HG02571 (cell line): ENCODE measurements around the gene ATP1A2.
"Not testable (repeated sequence)": the region's sequence is repeated elsewhere in the genome, so short reads cannot be mapped to it uniquely, and the experiment has no call there.

Experiments
- ATAC-seq: cut with Tn5 transposase; IDR thresholded peaks from one replicate; pipeline ENCODE4 v1.9.1; 2021; ENCODE audit warnings: mild to moderate bottlenecking, moderate library complexity; ENCODE audit not compliant: unreplicated experiment

The ATP1A2 gene

DNA sequence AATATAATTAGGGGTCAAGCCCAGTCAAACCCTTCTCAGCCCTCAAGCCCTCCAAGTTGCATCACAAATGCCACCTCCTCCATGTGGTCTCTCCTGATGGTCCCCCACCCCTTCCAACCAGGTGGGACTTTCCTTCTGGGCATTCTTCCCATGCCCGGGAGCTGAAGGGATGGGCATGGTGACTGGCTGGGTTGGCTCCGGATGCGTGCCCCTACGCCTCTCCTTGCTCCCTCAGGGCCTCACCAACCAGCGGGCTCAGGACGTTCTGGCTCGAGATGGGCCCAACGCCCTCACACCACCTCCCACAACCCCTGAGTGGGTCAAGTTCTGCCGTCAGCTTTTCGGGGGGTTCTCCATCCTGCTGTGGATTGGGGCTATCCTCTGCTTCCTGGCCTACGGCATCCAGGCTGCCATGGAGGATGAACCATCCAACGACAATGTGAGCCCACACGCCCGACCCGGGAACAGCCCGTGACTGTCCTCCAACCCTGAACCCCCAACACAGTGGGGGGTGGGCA lies 7.5 kb downstream of the ATP1A2 start:
- ATAC-seq, result no peak

DNA sequence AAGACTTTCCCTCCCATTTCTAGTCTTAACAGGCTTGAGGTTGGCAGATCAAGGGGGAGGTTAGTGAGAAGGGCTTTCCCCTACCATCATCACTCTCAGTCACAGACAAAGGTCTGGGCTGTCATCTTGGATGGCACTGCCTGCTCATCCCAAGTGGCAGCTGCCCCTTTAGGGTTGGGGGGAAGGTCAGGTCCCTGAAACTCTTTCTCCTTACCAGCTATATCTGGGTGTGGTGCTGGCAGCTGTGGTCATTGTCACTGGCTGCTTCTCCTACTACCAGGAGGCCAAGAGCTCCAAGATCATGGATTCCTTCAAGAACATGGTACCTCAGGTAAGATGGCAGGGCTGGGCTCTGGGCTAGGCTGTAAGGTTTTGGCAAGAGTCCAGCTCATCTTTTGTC lies 8.2 kb downstream of the ATP1A2 start:
- ATAC-seq, result no peak

DNA sequence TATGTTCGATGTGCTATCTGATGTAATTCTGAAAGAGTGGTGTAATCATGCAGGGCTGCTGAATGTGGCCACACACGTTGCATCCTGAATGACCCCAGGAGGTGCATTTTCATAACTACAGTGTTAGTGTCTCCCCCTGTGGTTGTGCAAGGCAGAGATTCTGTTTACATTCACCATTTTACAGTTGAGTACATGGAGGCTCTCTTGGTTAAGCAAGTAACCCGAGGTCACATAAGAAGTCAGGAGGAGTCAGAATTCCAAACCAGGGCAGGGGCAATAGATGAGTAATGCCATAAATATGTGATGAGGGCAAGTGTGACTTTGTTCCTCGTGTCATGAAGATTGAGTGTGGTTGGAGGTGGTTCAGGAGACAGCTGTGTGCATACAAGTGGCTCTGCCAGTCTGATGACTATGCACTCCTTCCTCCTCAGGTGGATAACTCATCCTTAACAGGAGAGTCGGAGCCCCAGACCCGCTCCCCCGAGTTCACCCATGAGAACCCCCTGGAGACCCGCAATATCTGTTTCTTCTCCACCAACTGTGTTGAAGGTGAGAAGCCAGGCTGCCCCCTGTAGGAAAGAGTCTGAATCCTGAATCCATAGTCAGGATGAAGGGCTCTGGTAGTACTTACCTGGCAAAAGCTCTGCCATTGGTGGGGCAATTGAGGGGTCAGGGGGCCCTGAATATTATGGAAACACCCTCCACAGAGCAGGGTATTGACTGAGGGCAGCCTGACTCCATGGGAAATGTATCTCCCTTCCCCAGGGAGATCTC lies 9.3 kb downstream of the ATP1A2 start:
- ATAC-seq, result no peak

DNA sequence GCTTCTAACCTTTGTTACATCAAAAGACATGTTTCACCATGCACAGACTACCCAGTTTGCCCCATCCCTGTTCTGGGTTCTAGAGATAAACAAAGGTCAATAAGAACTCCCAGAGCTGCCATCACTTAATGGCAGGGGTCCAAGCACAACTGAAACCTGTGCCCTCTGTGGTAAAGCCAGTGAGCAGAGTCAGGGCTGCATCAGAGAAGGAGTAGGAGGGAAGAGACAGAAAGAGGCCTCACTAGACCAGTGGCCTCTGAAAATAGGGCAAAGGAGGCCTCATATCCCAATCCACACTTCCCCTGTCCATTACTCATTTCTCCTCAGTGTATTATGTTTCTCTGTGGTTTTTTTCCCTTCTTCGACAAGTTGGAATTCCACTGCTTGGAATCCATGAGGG lies 10.2 kb downstream of the ATP1A2 start:
- ATAC-seq, result no peak

- ATAC-seq, result not testable (repeated sequence)
These were observed 10.8 kb downstream of the ATP1A2 start for GRCh38 chr1:160126342-160126741.

GRCh38 chr1:160127381-160127780 lies 11.8 kb downstream of the ATP1A2 start:
- no peak for ATAC-seq

GRCh38 chr1:160127865-160128523 lies 12.4 kb downstream of the ATP1A2 start:
- ATAC-seq, result no peak

DNA sequence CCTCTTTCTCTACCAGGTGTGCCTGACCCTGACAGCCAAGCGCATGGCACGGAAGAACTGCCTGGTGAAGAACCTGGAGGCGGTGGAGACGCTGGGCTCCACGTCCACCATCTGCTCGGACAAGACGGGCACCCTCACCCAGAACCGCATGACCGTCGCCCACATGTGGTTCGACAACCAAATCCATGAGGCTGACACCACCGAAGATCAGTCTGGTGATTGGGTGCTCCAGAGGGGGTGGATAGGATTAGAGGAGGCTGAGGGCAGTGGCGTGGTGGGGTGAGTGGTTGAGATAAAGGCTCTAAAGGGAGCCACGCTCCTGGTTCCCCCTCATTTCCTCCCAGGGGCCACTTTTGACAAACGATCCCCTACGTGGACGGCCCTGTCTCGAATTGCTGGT lies 13.1 kb downstream of the ATP1A2 start:
- ATAC-seq, result no peak

DNA sequence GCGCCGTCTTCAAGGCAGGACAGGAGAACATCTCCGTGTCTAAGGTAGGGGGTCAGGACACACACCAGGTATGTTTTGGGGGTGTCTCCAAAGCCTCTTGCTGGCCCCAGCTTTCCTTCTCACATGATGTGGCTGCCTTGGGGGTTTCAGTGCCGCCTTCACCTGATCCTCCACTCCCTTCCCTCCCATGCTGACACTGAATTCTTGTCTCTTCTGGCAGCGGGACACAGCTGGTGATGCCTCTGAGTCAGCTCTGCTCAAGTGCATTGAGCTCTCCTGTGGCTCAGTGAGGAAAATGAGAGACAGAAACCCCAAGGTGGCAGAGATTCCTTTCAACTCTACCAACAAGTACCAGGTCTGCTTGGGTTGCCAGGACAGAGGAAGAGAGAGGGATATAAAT lies 13.5 kb downstream of the ATP1A2 start:
- no peak for ATAC-seq

DNA sequence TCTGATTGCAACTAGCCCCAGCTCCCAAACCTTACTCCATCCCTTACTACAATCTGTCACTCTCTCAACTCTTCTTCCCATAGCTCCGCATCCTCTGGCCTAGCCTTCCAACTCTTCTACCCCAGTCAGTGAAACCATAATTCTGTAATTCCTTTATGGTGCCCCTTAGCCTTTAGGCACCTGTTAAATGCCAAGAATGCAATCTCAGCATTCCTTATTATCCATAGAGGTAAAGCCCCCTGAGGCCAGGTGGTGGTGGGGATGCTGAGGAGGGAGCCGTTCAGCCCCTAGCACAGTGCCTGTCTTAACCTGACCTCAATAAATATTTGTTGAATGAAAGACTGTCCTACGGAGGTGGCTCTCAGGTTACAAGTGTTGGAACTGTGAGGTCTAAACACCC lies 14.0 kb downstream of the ATP1A2 start:
- ATAC-seq, result no peak

- no peak for ATAC-seq
These were observed 14.4 kb downstream of the ATP1A2 start for GRCh38 chr1:160129966-160130365.

GRCh38 chr1:160130486-160130885 lies 14.9 kb downstream of the ATP1A2 start:
- ATAC-seq, result no peak

DNA sequence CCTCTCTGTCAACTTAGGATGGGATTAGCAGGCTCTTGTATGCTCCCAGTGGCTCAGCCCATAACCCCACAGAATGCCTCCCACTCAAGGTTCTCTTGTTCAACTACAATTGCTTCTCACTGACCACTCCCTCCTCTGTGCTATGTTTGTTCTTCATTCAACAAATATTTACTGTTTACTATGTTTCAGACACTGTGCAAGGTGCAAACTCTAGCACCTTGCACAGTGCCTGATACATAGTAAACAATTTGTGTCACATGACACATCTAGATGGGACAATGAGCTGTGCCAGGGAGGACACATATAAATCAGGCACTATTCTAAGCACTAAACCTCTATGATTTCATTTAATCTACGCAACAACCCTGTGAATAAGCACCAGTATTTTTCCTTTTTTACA lies 15.4 kb downstream of the ATP1A2 start:
- ATAC-seq, result no peak

- no peak for ATAC-seq
These were observed 16.4 kb downstream of the ATP1A2 start for GRCh38 chr1:160131803-160132565.

GRCh38 chr1:160133990-160134770 lies 18.6 kb downstream of the ATP1A2 start:
- ATAC-seq, result no peak

- ATAC-seq, result no peak
These were observed 19.4 kb downstream of the ATP1A2 start for GRCh38 chr1:160134791-160135572.

GRCh38 chr1:160136121-160136925 lies 20.8 kb downstream of the ATP1A2 start:
- ATAC-seq, result no peak

DNA sequence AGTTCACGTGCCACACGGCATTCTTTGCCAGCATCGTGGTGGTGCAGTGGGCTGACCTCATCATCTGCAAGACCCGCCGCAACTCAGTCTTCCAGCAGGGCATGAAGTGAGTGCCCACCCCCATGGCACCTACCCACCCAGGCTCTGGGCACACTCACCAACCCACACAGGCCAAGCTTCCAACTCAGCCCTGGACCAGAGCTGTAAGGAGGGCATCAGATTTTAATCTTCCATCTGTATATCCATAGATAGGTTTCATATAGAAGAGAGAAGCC lies 21.3 kb downstream of the ATP1A2 start:
- no peak for ATAC-seq

DNA sequence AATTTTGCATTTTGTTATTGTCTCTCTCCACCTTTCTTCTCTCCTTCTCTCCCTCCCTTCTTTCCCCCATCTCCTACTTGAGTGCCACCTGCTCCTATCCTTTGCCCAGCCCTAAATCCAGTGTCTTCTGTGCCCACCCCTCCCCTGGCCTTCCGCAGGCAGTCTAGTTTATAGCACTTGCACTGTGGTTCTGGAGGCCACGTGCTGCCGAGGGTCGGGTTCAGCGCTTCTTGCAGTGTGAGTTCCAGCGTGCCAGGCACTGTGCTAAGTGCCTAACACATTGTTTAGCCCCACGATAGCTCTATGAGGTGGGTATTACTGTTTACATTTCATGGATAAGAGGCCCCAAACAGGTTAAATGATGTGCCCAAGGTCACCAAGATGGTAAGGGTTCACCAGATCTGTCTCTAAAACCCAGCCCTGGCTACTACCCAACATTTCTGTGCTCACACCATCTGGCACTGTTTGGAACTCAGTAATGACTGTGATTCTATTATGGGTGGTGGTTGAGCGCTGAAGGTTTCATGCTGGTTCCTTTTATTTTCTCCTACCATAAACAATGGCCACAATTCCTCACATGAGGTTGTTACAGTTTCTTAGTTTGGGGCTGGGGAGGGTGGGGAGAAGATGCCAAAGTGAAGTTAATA lies 21.8 kb downstream of the ATP1A2 start:
- ATAC-seq, result no peak
